Peyer's patch (tissue), 4 donors: Measurements from ENCODE around the gene TAS1R3. TPM values are rescaled to one million over a fixed set of nuclear protein-coding genes. Genes with fewer than 3 reads are reported as not detected.

Source experiments
- DNase-seq, 3 donors: peaks; one replicate each; pipeline ENCODE4 v3.0.0-alpha.2; 2017 to 2019
- H3K27ac ChIP-seq, 4 donors: fragments of 200-600 bp; sonication (generic); one replicate each; pipeline ENCODE4 v1.5.1; 2016 to 2019
- H3K27me3 ChIP-seq, 2 donors: fragments of 200-600 bp; sonication (generic); one replicate each; pipeline ENCODE4 v1.5.1; 2019
- H3K36me3 ChIP-seq, 3 donors: fragments of 200-600 bp; sonication (generic); one replicate each; pipeline ENCODE4 v1.5.1; 2016 to 2019
- H3K4me1 ChIP-seq, 4 donors: fragments of 200-600 bp; sonication (generic); one replicate each; pipeline ENCODE4 v1.5.1; 2016 to 2019
- H3K4me3 ChIP-seq, 4 donors: fragments of 200-600 bp; sonication (generic); 1 replicate in 3 of 4; 2 replicates in 1 of 4; pipeline ENCODE4 v1.5.1; 2016 to 2019; ENCODE audit warnings: mild to moderate bottlenecking in 1 of 4
- H3K9me3 ChIP-seq, 4 donors: fragments of 200-600 bp; sonication (generic); one replicate each; pipeline ENCODE4 v1.5.1; 2016 to 2019; ENCODE audit warnings: mild to moderate bottlenecking in 1 of 4
- CTCF ChIP-seq, 6 experiments: fragments of 450-650 bp in 4 of 6; fragments of 200-600 bp in 2 of 6; sonication (generic) in 1 of 6; IDR thresholded peaks; one replicate each; pipeline ENCODE4 v1.5.1; 2017 to 2019; ENCODE audit warnings: antibody characterized with exemption in 6 of 6, mild to moderate bottlenecking in 3 of 6, moderate library complexity in 1 of 6
- POLR2A ChIP-seq, 2 donors: fragments of 450-650 bp; IDR thresholded peaks; one replicate each; pipeline ENCODE4 v1.5.1; 2017; ENCODE audit warnings: antibody characterized with exemption in 2 of 2, mild to moderate bottlenecking in 2 of 2, moderate library complexity in 2 of 2
- total RNA-seq, 4 donors: library from RNA; depleted of rRNA; stranded (reverse); fragments of >200 nt; gene quantifications; one replicate each; pipeline ENCODE4 v1.1.0, GENCODE V29; 2016

TAS1R3 gene
- total RNA-seq, 4 donors from 2014 or later: 2.1 to 5.8 (median 3.0) TPM

- Histone ChIP-seq H3K27me3 (no peaks in the 10 kb centered on the region), H3K9me3 (no peaks in the 10 kb centered on the region), H3K4me3 (peak overlapping the region in 2 of 4 donors; percentile 88 to 93), H3K36me3 (peaks cover 0 to under 1% (median 0%) of the 10 kb centered on the region in 3 donors), H3K27ac (peak overlapping the region in 2 of 4 donors; percentile 81 to 92), H3K4me1 (peaks cover 0 to 55% (median 13%) of the 10 kb centered on the region in 4 donors)
- DNase-seq: no peak
- TF ChIP-seq CTCF (IDR thresholded peaks at IDR 0.05) (no peak), POLR2A (IDR thresholded peaks at IDR 0.05) (no peak)
Measured at GRCh38 chr1:1347026-1347595, 16.0 kb downstream of the TAS1R3 start.

- H3K27me3 ChIP-seq: no peaks in the 10 kb centered on the region
- TF ChIP-seq POLR2A (IDR thresholded peaks at IDR 0.05) (no peak), CTCF (IDR thresholded peaks at IDR 0.05) (no peak)
- peak in 2 of 3 donors; percentile 72 to 81 for DNase-seq
- peak overlapping the region; percentile 54 to 92 (median 72) for H3K27ac ChIP-seq
- H3K4me1 ChIP-seq: peaks cover under 1 to 62% (median 13%) of the 10 kb centered on the region in 4 donors
- H3K4me3 ChIP-seq: peak overlapping the region; percentile 58 to 93 (median 90)
- H3K9me3 ChIP-seq: no peaks in the 10 kb centered on the region
- H3K36me3 ChIP-seq: no peaks in the 10 kb centered on the region
Measured at GRCh38 chr1:1347663-1348419, 16.8 kb downstream of the TAS1R3 start.

GRCh38 chr1:1348420-1349255 lies 17.6 kb downstream of the TAS1R3 start:
- Histone ChIP-seq H3K4me3 (peak overlapping the region; percentile 58 to 93 (median 90)), H3K27ac (peak overlapping the region; percentile 54 to 92 (median 72)), H3K27me3 (no peaks in the 10 kb centered on the region), H3K4me1 (peaks cover 4 to 70% (median 17%) of the 10 kb centered on the region in 4 donors), H3K9me3 (no peaks in the 10 kb centered on the region), H3K36me3 (no peaks in the 10 kb centered on the region)
- TF ChIP-seq POLR2A (IDR thresholded peaks at IDR 0.05) (no peak), CTCF (IDR thresholded peaks at IDR 0.05) (no peak)
- DNase-seq: no peak

GRCh38 chr1:1349256-1350012 lies 18.4 kb downstream of the TAS1R3 start, which contains the start of gene DVL1:
TSS of gene DVL1 (minus strand) at chr1:1349418. CDS start at chr1:1349065, 353 bp downstream.
- peak within 1 kb of the TSS; percentile 80 to 96 (median 90) for H3K4me3 ChIP-seq
- no peaks in the 10 kb centered on the region for H3K27me3 ChIP-seq
- peak within 1 kb of the TSS; percentile 85 to 93 (median 91) for H3K27ac ChIP-seq
- no peaks in the 10 kb centered on the region for H3K9me3 ChIP-seq
- H3K36me3 ChIP-seq: peaks cover 0 to 7% (median 0%) of the 10 kb centered on the region in 3 donors
- DNase-seq: peak; percentile 66 to 82 (median 81)
- TF ChIP-seq CTCF (IDR thresholded peaks at IDR 0.05) (peak; percentile 30 to 66 (median 52)), POLR2A (IDR thresholded peaks at IDR 0.05) (peak in 1 of 2 donors; percentile 63)
- peaks cover 4 to 71% (median 19%) of the 10 kb centered on the region in 4 donors for H3K4me1 ChIP-seq
